Upper lobe of right lung (tissue), 1 donor: ENCODE data around the gene FFAR3. TPM values are rescaled to one million over a fixed set of nuclear protein-coding genes. Genes with fewer than 3 reads are reported as not detected.
"Not testable (repeated sequence)": the region's sequence is repeated elsewhere in the genome, so short reads cannot be mapped to it uniquely, and the experiment has no call there.

Source experiments
- ATAC-seq: fragments of 200-7000 bp; cut with Tn5 transposase; one replicate; pipeline ENCODE4 v1.9.1; 2020; ENCODE audit warnings: mild to moderate bottlenecking, moderate library complexity
- DNase-seq: peaks from one replicate; pipeline ENCODE4 v3.0.0-alpha.2; 2020
- H3K27ac ChIP-seq: fragments of 200-600 bp; one replicate; pipeline ENCODE4 v1.8.0; 2022
- H3K27me3 ChIP-seq: fragments of 200-600 bp; one replicate; pipeline ENCODE4 v1.8.0; 2022; ENCODE audit warnings: mild to moderate bottlenecking
- H3K36me3 ChIP-seq: fragments of 200-600 bp; one replicate; pipeline ENCODE4 v1.8.0; 2022
- H3K4me1 ChIP-seq: fragments of 200-600 bp; one replicate; pipeline ENCODE4 v1.8.0; 2022
- H3K4me3 ChIP-seq: fragments of 200-600 bp; one replicate; pipeline ENCODE4 v1.8.0; 2022; ENCODE audit warnings: mild to moderate bottlenecking
- H3K9me3 ChIP-seq: fragments of 200-600 bp; one replicate; pipeline ENCODE4 v1.8.0; 2022
- CTCF ChIP-seq: fragments of 200-600 bp; IDR thresholded peaks from one replicate; pipeline ENCODE4 v1.8.0; 2022; ENCODE audit warnings: antibody characterized with exemption
- intact Hi-C: fragments of 100-400 bp; cut with DNase I; formaldehyde crosslinking; loops from one replicate; pipeline ENCODE4 v1.11.0; 2022
- total RNA-seq: library from RNA; stranded (reverse); fragmentation: NEBNext Ultra II Directional; extraction: Animal tissue kit (Norgen Biotek cat#: 25700); gene quantifications from one replicate; pipeline ENCODE4 v1.2.1, GENCODE V29; 2021
- donor health status: DM: no; HTN: yes; CAD: no; lungs with severe emphysema.

Gene FFAR3
- total RNA-seq, 1 donor from 2014 or later: not detected

- no peaks in the 10 kb centered on the region for H3K27me3 ChIP-seq
- H3K4me3 ChIP-seq: no peak overlapping the region
- TF ChIP-seq CTCF: no peak
- DNase-seq (no peak), ATAC-seq (no peak)
- no peak overlapping the region for H3K27ac ChIP-seq
- H3K36me3 ChIP-seq: no peaks in the 10 kb centered on the region
- H3K9me3 ChIP-seq: no peaks in the 10 kb centered on the region
- intact Hi-C loops: no loop called here
- no peaks in the 10 kb centered on the region for H3K4me1 ChIP-seq
Observed at GRCh38 chr19:35369522-35369921, 11.3 kb downstream of the FFAR3 start.

GRCh38 chr19:35370722-35371121 is 12.5 kb downstream of the FFAR3 start, which contains the start of gene GPR42:
Gene GPR42, plus strand, starts transcription at chr19:35371068. Its CDS starts 292 bp downstream, at chr19:35371360.
- no peak for TF ChIP-seq CTCF

DNA sequence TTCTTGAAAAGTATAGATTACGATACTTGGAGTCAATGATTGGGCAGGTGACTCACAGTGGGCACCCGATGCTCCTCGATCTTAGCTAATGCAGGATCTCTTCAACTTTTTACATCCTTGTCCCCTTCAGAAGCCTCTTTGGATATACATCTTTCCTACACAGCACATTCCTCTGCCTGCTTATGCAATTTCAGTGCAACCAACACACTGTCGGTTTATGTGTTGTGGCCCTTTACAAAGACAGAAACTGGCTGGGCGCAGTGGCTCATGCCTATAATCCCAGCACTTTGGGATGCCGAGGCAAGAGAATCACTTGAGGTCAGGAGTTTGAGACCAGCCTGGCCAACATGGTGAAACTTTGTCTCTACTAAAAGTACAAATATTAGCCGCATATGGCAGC is 15.2 kb downstream of the FFAR3 start:
- intact Hi-C loops: no loop called here
- ATAC-seq: no peak
- Histone ChIP-seq H3K4me3 (no peak overlapping the region), H3K27ac (no peak overlapping the region), H3K4me1 (no peaks in the 10 kb centered on the region), H3K9me3 (no peaks in the 10 kb centered on the region), H3K27me3 (no peaks in the 10 kb centered on the region), H3K36me3 (no peaks in the 10 kb centered on the region)
- no peak for TF ChIP-seq CTCF
- DNase-seq: peak; percentile 11

More at GRCh38 chr19:35370722-35371121, 12.5 kb downstream of the FFAR3 start, which contains the start of gene GPR42:
- intact Hi-C loops: no loop called here
- no peaks in the 10 kb centered on the region for H3K27me3 ChIP-seq
- H3K27ac ChIP-seq: no peak within 1 kb of the TSS
- ATAC-seq: no peak
- H3K4me1 ChIP-seq: no peaks in the 10 kb centered on the region
- peak; percentile 26 for DNase-seq
- H3K4me3 ChIP-seq: no peak within 1 kb of the TSS
- H3K9me3 ChIP-seq: no peaks in the 10 kb centered on the region
- no peaks in the 10 kb centered on the region for H3K36me3 ChIP-seq

DNA sequence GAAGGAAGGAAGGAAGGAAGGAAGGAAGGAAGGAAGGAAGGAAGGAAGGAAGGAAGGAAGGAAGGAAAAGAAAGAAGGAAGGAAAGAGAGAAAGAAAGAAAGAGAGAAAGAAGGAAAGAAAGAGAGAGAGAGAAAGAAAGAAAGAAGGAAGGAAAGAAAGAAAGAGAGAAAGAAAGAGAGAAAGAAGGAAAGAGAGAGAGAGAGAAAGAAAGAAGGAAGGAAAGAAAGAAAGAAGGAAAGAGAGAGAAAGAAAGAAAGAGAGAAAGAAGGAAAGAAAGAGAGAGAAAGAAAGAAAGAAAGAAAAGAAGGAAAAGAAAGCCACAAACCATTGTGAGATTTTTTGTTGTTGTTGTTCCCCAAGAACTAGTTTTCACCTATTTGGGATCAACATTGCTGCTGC is 15.8 kb downstream of the FFAR3 start:
- H3K4me3 ChIP-seq, DNase-seq, H3K9me3 ChIP-seq, H3K27ac ChIP-seq, H3K27me3 ChIP-seq, H3K36me3 ChIP-seq, ATAC-seq, intact Hi-C loops, H3K4me1 ChIP-seq: not testable (repeated sequence)

- intact Hi-C loops: no loop called here
Observed at GRCh38 chr19:35375505-35376307, 17.4 kb downstream of the FFAR3 start.

More at GRCh38 chr19:35375505-35376307, 17.4 kb downstream of the FFAR3 start:
- Histone ChIP-seq H3K9me3 (no peaks in the 10 kb centered on the region), H3K4me1 (no peaks in the 10 kb centered on the region), H3K27me3 (no peaks in the 10 kb centered on the region), H3K27ac (no peak overlapping the region), H3K36me3 (no peaks in the 10 kb centered on the region), H3K4me3 (no peak overlapping the region)
- DNase-seq: peak; percentile 62
- TF ChIP-seq CTCF: no peak
- ATAC-seq: peak; percentile 56
